HepG2 (cell line): ENCODE results near the gene AHNAK. TPM values are rescaled to one million over a fixed set of nuclear protein-coding genes. Genes with fewer than 3 reads are reported as not detected.

Source experiments
- AHDC1 ChIP-seq: sonication (generic); formaldehyde crosslinking; IDR thresholded peaks from 2 replicates; pipeline ENCODE4 v1.5.1; 2020; ENCODE audit warnings: mild to moderate bottlenecking, missing genetic modification reagents, borderline replicate concordance
- CTCF ChIP-seq: sonication (generic); formaldehyde crosslinking; IDR thresholded peaks from 2 replicates; pipeline ENCODE4 v1.5.0; 2020; ENCODE audit warnings: mild to moderate bottlenecking, missing genetic modification reagents, moderate library complexity
- HOXD1 ChIP-seq: sonication (generic); formaldehyde crosslinking; IDR thresholded peaks from 2 replicates; pipeline ENCODE4 v1.5.0; 2020; ENCODE audit warnings: missing genetic modification reagents
- MLXIP ChIP-seq: sonication (generic); formaldehyde crosslinking; IDR thresholded peaks from 2 replicates; pipeline ENCODE4 v1.9.0; 2021; ENCODE audit warnings: missing genetic modification reagents, borderline replicate concordance
- NR1H2 ChIP-seq: sonication (generic); formaldehyde crosslinking; IDR thresholded peaks from 2 replicates; pipeline ENCODE4 v1.8.1; 2022; ENCODE audit warnings: low read depth, missing genetic modification reagents, borderline replicate concordance
- TMF1 ChIP-seq: sonication (generic); formaldehyde crosslinking; IDR thresholded peaks from 2 replicates; pipeline ENCODE4 v1.8.1; 2022; ENCODE audit warnings: low read depth, missing genetic modification reagents
- U2AF1 ChIP-seq: fragments of 200-400 bp; formaldehyde crosslinking; optimal IDR thresholded peaks from 2 replicates; pipeline ENCODE3; 2017; ENCODE audit warnings: mild to moderate bottlenecking, low read depth, low read length
- ZNF207 ChIP-seq: fragments of 450-650 bp; IDR thresholded peaks from 2 replicates; pipeline ENCODE4 v1.6.1; 2016; ENCODE audit warnings: antibody characterized with exemption, borderline replicate concordance
- ZNF674 ChIP-seq: sonication (generic); formaldehyde crosslinking; IDR thresholded peaks from 2 replicates; pipeline ENCODE4 v1.5.0; 2020; ENCODE audit warnings: low read depth, mild to moderate bottlenecking, missing genetic modification reagents
- ZNF687 ChIP-seq: sonication (generic); formaldehyde crosslinking; IDR thresholded peaks from 2 replicates; pipeline ENCODE4 v1.5.1; 2020; ENCODE audit warnings: mild to moderate bottlenecking, missing genetic modification reagents, moderate library complexity
- polyA plus RNA-seq, 8 experiments: library from polyadenylated mRNA; depleted of rRNA in 3 of 8; stranded (reverse) in 7 of 8; unstranded in 1 of 8; fragments of >200 nt; fragmentation: Illumina TruSeq in 4 of 8; extraction: Trizol in 4 of 8; gene quantifications; 2 replicates each; pipeline versions ENCODE4 v1.2.1 to v1.2.3, GENCODE V29; 2011 to 2016; ENCODE audit warnings: low read depth in 4 of 8, missing spikeins in 1 of 8, mixed read lengths in 1 of 8; ENCODE audit not compliant: insufficient read depth in 1 of 8
- total RNA-seq, 5 experiments: library from RNA; depleted of rRNA; stranded (reverse); fragments of >200 nt; fragmentation: Illumina TruSeq; extraction: Trizol; gene quantifications; 2 replicates each; pipeline ENCODE4 v1.2.3, GENCODE V29; 2016; ENCODE audit warnings: low read depth in 1 of 5
- TF ChIP-seq, protein P1 (sequence below): sonication (generic); formaldehyde crosslinking; IDR thresholded peaks from 2 replicates; pipeline ENCODE4 v1.4.0; 2020; ENCODE audit warnings: mild to moderate bottlenecking, missing genetic modification reagents

AHNAK gene
- total and polyA plus RNA-seq, 2 of the 13 experiments (the other 11 are each of a cell fraction or from before 2014, with no cell fraction given), result 23.4 to 25.0 TPM

DNA sequence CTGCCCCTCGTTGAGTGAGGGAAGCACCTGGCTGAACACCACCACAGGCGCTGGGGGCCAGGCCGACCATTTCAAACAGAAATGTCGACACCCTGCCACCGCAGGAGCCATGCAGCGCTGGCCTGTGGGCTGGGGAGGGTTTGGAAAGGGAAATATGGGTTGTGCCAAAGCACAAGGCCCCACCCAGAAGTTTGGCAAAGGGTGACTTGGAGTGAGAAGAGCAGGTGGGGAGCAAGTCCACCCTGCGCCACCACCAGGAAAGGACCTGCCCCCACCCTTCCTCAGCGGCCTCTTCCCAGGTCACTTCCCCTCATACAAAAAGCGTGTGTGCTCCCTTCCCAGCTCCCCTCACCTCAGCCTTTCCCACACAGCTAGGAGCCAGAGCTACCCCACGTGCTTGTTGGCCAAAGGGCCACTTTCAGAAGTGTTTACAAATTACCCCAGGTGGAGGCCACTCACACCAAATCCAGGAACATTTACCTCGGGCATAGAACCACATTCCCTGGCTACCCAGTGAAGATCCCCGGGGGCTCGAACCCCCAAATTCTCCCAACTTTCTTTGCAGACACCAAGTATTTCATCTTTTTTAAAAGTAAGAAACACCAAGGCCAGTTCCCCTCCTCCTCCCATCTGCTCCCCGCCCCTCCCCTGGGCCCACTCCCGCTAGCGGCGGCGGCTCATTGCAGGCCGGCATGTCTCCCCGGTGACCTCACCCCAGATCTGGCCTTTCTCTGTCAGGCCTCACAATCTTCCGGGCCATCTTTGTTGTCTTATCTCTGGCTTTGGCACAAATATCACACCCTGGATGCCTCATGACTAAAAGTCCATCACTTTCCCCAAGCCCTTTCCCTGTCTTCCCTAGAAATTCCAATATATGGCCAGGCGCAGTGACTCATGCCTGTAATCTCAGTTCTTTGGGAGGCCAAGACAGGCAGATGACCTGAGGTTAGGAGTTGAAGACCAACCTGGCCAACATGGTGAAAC is 148.3 kb downstream of the AHNAK start (continued):
- TF ChIP-seq U2AF1, result no peak
- no peak for TF ChIP-seq TMF1 (CRISPR knock-in tag)
- TF ChIP-seq ZNF674, result no peak
- no peak for TF ChIP-seq NR1H2
- TF ChIP-seq MLXIP (CRISPR knock-in tag), result no peak
- TF ChIP-seq CTCF (CRISPR knock-in tag), result no peak; the same call in 1 of the 2 replicates
- no peak for TF ChIP-seq AHDC1 (CRISPR knock-in tag)
- no peak for TF ChIP-seq HOXD1 (CRISPR knock-in tag)
- TF ChIP-seq, protein P1, sequence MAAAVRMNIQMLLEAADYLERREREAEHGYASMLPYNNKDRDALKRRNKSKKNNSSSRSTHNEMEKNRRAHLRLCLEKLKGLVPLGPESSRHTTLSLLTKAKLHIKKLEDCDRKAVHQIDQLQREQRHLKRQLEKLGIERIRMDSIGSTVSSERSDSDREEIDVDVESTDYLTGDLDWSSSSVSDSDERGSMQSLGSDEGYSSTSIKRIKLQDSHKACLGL (CRISPR knock-in tag), result no peak
- peak; percentile 87 for TF ChIP-seq ZNF687 (CRISPR knock-in tag)
- TF ChIP-seq ZNF207, result no peak
